ENCODE results near the gene ABHD16B. TPM values are rescaled to one million over a fixed set of nuclear protein-coding genes. Genes with fewer than 3 reads are reported as not detected.

The ABHD16B gene
- total and polyA plus RNA-seq, 2 experiments from 2014 or later: not detected

DNA sequence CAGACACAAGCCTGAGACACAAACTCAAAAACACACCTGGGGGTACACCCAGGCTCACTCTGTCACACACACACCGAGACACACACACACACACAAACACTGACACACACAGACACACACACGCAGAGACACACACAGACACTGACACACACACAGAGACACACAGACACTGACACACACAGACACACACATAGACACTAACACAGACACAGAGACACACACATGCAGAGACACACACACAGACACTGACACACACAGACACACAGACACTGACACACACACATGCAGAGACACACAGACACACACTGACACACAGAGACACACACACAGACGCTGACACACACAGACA, 14.4 kb upstream of the ABHD16B start:
- H2AFZ ChIP-seq: no peak overlapping the region

More for the DNA sequence above, 14.4 kb upstream of the ABHD16B start:
- Histone ChIP-seq H3K4me3 (peak overlapping the region; percentile 55), H3K27ac (ENCODE audit: low read depth) (peak overlapping the region; percentile 92), H3F3A (replicated peaks; ENCODE audit: low read depth) (peaks cover 14% of the 10 kb centered on the region), H3K27me3 (ENCODE audit: insufficient read depth) (no peaks in the 10 kb centered on the region), H3K36me3 (ENCODE audit: insufficient read depth) (no peaks in the 10 kb centered on the region), H3K4me1 (ENCODE audit: insufficient read depth) (peaks cover 35% of the 10 kb centered on the region), H3K4me2 (peak overlapping the region; percentile 88), H3K79me2 (replicated peaks; ENCODE audit: insufficient read depth) (no peaks in the 10 kb centered on the region), H4K20me1 (replicated peaks; ENCODE audit: insufficient read depth) (no peaks in the 10 kb centered on the region), H3K9me2 (ENCODE audit: insufficient read depth) (no peaks in the 10 kb centered on the region)
- Mint-ChIP-seq H3K4me1 (peaks cover 23% of the 10 kb centered on the region), H3K36me3 (ENCODE audit: low read depth) (no peaks in the 10 kb centered on the region; the same call in 2 of the 3 replicates), H3K27ac (no peak overlapping the region), H3K4me3 (no peak overlapping the region), H3K9me3 (no peaks in the 10 kb centered on the region), H3K27me3 (ENCODE audit: insufficient read depth, low read depth, poor library complexity) (peaks cover 20% of the 10 kb centered on the region)
- ATAC-seq (no peak), DNase-seq (ENCODE audit: low spot score) (no peak)
- TF ChIP-seq CREB1 (CRISPR knock-in tag; IDR thresholded peaks at IDR 0.05; ENCODE audit: low read depth): no peak
- no peak for TF ChIP-seq JUNB (IDR thresholded peaks at IDR 0.05; ENCODE audit: unreplicated experiment)
- TF ChIP-seq EZH2phosphoT487 (IDR thresholded peaks at IDR 0.05; ENCODE audit: unreplicated experiment): no peak
- no peak for TF ChIP-seq NANOG (IDR thresholded peaks at IDR 0.05; ENCODE audit: borderline replicate concordance)
- no peak; the same call in 1 of the 2 replicates for TF ChIP-seq POLR2AphosphoS5 (IDR thresholded peaks at IDR 0.05; ENCODE audit: low read depth)
- TF ChIP-seq, protein P1, sequence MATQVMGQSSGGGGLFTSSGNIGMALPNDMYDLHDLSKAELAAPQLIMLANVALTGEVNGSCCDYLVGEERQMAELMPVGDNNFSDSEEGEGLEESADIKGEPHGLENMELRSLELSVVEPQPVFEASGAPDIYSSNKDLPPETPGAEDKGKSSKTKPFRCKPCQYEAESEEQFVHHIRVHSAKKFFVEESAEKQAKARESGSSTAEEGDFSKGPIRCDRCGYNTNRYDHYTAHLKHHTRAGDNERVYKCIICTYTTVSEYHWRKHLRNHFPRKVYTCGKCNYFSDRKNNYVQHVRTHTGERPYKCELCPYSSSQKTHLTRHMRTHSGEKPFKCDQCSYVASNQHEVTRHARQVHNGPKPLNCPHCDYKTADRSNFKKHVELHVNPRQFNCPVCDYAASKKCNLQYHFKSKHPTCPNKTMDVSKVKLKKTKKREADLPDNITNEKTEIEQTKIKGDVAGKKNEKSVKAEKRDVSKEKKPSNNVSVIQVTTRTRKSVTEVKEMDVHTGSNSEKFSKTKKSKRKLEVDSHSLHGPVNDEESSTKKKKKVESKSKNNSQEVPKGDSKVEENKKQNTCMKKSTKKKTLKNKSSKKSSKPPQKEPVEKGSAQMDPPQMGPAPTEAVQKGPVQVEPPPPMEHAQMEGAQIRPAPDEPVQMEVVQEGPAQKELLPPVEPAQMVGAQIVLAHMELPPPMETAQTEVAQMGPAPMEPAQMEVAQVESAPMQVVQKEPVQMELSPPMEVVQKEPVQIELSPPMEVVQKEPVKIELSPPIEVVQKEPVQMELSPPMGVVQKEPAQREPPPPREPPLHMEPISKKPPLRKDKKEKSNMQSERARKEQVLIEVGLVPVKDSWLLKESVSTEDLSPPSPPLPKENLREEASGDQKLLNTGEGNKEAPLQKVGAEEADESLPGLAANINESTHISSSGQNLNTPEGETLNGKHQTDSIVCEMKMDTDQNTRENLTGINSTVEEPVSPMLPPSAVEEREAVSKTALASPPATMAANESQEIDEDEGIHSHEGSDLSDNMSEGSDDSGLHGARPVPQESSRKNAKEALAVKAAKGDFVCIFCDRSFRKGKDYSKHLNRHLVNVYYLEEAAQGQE (IDR thresholded peaks at IDR 0.05; ENCODE audit: unreplicated experiment): no peak
- TF ChIP-seq EZH2 (IDR thresholded peaks at IDR 0.05; ENCODE audit: low read depth, unreplicated experiment): no peak
- TF ChIP-seq, protein P2, sequence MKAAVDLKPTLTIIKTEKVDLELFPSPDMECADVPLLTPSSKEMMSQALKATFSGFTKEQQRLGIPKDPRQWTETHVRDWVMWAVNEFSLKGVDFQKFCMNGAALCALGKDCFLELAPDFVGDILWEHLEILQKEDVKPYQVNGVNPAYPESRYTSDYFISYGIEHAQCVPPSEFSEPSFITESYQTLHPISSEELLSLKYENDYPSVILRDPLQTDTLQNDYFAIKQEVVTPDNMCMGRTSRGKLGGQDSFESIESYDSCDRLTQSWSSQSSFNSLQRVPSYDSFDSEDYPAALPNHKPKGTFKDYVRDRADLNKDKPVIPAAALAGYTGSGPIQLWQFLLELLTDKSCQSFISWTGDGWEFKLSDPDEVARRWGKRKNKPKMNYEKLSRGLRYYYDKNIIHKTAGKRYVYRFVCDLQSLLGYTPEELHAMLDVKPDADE (IDR thresholded peaks at IDR 0.05): no peak
- TF ChIP-seq ZNF331 (CRISPR knock-in tag; IDR thresholded peaks at IDR 0.05; ENCODE audit: low read depth): no peak
- no peak for TF ChIP-seq ZNF114 (CRISPR knock-in tag; IDR thresholded peaks at IDR 0.05)
- TF ChIP-seq STAT1 (IDR thresholded peaks at IDR 0.05; ENCODE audit: unreplicated experiment): no peak
- TF ChIP-seq, protein P3, sequence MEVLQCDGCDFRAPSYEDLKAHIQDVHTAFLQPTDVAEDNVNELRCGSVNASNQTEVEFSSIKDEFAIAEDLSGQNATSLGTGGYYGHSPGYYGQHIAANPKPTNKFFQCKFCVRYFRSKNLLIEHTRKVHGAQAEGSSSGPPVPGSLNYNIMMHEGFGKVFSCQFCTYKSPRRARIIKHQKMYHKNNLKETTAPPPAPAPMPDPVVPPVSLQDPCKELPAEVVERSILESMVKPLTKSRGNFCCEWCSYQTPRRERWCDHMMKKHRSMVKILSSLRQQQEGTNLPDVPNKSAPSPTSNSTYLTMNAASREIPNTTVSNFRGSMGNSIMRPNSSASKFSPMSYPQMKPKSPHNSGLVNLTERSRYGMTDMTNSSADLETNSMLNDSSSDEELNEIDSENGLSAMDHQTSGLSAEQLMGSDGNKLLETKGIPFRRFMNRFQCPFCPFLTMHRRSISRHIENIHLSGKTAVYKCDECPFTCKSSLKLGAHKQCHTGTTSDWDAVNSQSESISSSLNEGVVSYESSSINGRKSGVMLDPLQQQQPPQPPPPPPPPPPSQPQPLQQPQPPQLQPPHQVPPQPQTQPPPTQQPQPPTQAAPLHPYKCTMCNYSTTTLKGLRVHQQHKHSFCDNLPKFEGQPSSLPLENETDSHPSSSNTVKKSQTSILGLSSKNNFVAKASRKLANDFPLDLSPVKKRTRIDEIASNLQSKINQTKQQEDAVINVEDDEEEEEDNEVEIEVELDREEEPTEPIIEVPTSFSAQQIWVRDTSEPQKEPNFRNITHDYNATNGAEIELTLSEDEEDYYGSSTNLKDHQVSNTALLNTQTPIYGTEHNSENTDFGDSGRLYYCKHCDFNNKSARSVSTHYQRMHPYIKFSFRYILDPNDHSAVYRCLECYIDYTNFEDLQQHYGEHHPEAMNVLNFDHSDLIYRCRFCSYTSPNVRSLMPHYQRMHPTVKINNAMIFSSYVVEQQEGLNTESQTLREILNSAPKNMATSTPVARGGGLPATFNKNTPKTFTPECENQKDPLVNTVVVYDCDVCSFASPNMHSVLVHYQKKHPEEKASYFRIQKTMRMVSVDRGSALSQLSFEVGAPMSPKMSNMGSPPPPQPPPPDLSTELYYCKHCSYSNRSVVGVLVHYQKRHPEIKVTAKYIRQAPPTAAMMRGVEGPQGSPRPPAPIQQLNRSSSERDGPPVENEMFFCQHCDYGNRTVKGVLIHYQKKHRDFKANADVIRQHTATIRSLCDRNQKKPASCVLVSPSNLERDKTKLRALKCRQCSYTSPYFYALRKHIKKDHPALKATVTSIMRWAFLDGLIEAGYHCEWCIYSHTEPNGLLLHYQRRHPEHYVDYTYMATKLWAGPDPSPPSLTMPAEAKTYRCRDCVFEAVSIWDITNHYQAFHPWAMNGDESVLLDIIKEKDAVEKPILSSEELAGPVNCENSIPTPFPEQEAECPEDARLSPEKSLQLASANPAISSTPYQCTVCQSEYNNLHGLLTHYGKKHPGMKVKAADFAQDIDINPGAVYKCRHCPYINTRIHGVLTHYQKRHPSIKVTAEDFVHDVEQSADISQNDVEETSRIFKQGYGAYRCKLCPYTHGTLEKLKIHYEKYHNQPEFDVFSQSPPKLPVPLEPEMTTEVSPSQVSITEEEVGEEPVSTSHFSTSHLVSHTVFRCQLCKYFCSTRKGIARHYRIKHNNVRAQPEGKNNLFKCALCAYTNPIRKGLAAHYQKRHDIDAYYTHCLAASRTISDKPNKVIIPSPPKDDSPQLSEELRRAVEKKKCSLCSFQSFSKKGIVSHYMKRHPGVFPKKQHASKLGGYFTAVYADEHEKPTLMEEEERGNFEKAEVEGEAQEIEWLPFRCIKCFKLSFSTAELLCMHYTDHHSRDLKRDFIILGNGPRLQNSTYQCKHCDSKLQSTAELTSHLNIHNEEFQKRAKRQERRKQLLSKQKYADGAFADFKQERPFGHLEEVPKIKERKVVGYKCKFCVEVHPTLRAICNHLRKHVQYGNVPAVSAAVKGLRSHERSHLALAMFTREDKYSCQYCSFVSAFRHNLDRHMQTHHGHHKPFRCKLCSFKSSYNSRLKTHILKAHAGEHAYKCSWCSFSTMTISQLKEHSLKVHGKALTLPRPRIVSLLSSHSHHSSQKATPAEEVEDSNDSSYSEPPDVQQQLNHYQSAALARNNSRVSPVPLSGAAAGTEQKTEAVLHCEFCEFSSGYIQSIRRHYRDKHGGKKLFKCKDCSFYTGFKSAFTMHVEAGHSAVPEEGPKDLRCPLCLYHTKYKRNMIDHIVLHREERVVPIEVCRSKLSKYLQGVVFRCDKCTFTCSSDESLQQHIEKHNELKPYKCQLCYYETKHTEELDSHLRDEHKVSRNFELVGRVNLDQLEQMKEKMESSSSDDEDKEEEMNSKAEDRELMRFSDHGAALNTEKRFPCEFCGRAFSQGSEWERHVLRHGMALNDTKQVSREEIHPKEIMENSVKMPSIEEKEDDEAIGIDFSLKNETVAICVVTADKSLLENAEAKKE (CRISPR knock-in tag; IDR thresholded peaks at IDR 0.05): no peak
- TF ChIP-seq, protein P4, sequence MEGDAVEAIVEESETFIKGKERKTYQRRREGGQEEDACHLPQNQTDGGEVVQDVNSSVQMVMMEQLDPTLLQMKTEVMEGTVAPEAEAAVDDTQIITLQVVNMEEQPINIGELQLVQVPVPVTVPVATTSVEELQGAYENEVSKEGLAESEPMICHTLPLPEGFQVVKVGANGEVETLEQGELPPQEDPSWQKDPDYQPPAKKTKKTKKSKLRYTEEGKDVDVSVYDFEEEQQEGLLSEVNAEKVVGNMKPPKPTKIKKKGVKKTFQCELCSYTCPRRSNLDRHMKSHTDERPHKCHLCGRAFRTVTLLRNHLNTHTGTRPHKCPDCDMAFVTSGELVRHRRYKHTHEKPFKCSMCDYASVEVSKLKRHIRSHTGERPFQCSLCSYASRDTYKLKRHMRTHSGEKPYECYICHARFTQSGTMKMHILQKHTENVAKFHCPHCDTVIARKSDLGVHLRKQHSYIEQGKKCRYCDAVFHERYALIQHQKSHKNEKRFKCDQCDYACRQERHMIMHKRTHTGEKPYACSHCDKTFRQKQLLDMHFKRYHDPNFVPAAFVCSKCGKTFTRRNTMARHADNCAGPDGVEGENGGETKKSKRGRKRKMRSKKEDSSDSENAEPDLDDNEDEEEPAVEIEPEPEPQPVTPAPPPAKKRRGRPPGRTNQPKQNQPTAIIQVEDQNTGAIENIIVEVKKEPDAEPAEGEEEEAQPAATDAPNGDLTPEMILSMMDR (conservative IDR thresholded peaks at IDR 0.05; ENCODE audit: low read depth in 2 of 2): no peak
